Central memory CD8-positive, alpha-beta T cell (primary cell): Measurements from ENCODE around the gene AIF1L.

ENCODE experiments used
- ATAC-seq: fragments of 150-1000 bp; cut with Tn5 transposase; replicated peaks from 2 replicates; pipeline ENCODE4 v1.10.0; 2022; ENCODE audit warnings: mild to moderate bottlenecking, moderate FRiP score, moderate number of reproducible peaks; ENCODE audit not compliant: poor library complexity, severe bottlenecking; ENCODE audit errors: extremely low read depth
- DNase-seq, 2 donors: peaks; one replicate each; pipeline ENCODE4 v3.0.0; 2021; ENCODE audit warnings: low spot score in 2 of 2
- H3K27ac Mint-ChIP-seq: one replicate; pipeline ENCODE4 v1.8.0; 2022; ENCODE audit warnings: low read depth, mild to moderate bottlenecking, moderate library complexity, mixed read lengths
- H3K27me3 Mint-ChIP-seq: one replicate; pipeline ENCODE4 v1.8.0; 2022; ENCODE audit warnings: mixed read lengths
- H3K36me3 Mint-ChIP-seq: one replicate; pipeline ENCODE4 v1.8.0; 2022; ENCODE audit warnings: mild to moderate bottlenecking, moderate library complexity, mixed read lengths; ENCODE audit not compliant: insufficient read depth
- H3K4me1 Mint-ChIP-seq: one replicate; pipeline ENCODE4 v1.8.0; 2022; ENCODE audit warnings: mixed read lengths
- H3K4me3 Mint-ChIP-seq: one replicate; pipeline ENCODE4 v1.8.0; 2022; ENCODE audit warnings: mild to moderate bottlenecking, moderate library complexity, mixed read lengths
- H3K9me3 Mint-ChIP-seq: one replicate; pipeline ENCODE4 v1.8.0; 2022; ENCODE audit warnings: mixed read lengths

Gene AIF1L

GRCh38 chr9:131125038-131125287 lies 28.6 kb downstream of the AIF1L start:
- Mint-ChIP-seq H3K4me1 (peaks cover 14% of the 10 kb centered on the region), H3K4me3 (peak overlapping the region; percentile 91), H3K27me3 (peaks cover 8% of the 10 kb centered on the region), H3K36me3 (peaks cover 26% of the 10 kb centered on the region), H3K27ac (peak overlapping the region; percentile 97), H3K9me3 (no peaks in the 10 kb centered on the region)
- ATAC-seq (no peak), DNase-seq (no peak)

DNA sequence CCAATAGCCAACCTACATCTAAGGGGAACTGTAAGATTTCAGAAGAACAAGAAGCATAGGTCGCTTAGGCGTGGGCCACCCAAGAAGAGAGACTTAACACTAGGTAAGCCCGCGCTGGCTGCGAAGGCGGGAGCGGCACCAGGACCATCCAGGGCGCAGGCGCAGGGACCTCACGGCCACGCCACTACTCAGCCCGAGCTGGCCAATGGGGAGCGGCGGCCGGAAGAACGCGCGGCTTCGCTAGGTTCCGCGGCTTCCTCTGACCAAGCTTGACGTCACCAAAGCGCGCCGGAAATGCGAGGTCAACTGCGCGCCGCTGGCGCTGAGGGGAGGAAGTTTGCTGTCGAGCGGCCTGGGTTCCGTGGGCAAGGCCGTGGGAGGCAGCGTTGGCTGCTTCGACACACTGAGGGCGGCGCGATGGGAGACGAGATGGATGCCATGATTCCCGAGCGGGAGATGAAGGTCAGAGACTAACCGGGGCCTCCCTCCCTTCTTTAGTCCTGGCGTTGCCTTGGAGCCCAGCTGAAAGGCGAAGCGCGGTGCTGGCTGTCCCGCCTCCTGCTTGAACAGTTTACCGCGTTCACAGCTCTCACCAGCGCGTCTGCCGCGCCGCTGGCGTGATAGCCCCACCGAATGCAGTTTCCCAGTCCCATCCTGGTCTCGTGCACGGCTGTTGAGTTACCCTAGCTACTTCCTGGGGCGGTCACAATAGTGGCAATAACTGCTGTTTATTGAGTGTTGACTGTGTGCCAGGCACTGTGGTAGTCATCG lies 29.1 kb downstream of the AIF1L start, which contains the start of gene NUP214:
TSS of gene NUP214 (plus strand) at position 299 of the 771 bp plus-strand sequence. CDS start at position 418, 119 bp downstream.
- DNase-seq, result peak; percentile 99 to 100
- peaks cover 14% of the 10 kb centered on the region for H3K4me1 Mint-ChIP-seq
- peak within 1 kb of the TSS; percentile 91 for H3K4me3 Mint-ChIP-seq

GRCh38 chr9:131126059-131126426 lies 29.7 kb downstream of the AIF1L start:
- ATAC-seq (no peak), DNase-seq (no peak)
- Mint-ChIP-seq H3K4me3 (peak overlapping the region; percentile 91), H3K36me3 (peaks cover 35% of the 10 kb centered on the region), H3K4me1 (peaks cover 14% of the 10 kb centered on the region), H3K27me3 (no peaks in the 10 kb centered on the region), H3K27ac (peak overlapping the region; percentile 97), H3K9me3 (no peaks in the 10 kb centered on the region)

More for the DNA sequence above, 29.1 kb downstream of the AIF1L start, which contains the start of gene NUP214:
- peaks cover 31% of the 10 kb centered on the region for H3K36me3 Mint-ChIP-seq
- H3K27me3 Mint-ChIP-seq, result peaks cover 3% of the 10 kb centered on the region
- no peaks in the 10 kb centered on the region for H3K9me3 Mint-ChIP-seq
- peak within 1 kb of the TSS; percentile 97 for H3K27ac Mint-ChIP-seq
- ATAC-seq, result peak; percentile 98

DNA sequence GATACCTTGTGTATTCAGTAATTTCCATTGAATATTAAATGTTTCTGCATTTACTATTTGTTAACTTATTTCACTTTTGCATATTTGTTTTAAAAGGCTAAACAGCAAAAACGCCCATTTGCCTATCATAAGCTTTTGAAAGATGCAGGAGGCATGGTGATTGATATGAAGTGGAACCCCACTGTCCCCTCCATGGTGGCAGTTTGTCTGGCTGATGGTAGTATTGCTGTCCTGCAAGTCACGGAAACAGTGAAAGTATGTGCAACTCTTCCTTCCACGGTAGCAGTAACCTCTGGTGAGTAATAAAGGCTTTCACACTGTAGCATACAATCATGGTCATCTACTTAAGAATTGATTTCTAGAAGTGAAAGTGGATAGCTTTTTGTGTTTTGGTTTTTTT lies 32.9 kb downstream of the AIF1L start:
- Mint-ChIP-seq H3K36me3 (peaks cover 64% of the 10 kb centered on the region), H3K27ac (no peak overlapping the region), H3K4me1 (peaks cover 14% of the 10 kb centered on the region), H3K27me3 (no peaks in the 10 kb centered on the region), H3K4me3 (no peak overlapping the region), H3K9me3 (no peaks in the 10 kb centered on the region)
- no peak for DNase-seq
- no peak for ATAC-seq

DNA sequence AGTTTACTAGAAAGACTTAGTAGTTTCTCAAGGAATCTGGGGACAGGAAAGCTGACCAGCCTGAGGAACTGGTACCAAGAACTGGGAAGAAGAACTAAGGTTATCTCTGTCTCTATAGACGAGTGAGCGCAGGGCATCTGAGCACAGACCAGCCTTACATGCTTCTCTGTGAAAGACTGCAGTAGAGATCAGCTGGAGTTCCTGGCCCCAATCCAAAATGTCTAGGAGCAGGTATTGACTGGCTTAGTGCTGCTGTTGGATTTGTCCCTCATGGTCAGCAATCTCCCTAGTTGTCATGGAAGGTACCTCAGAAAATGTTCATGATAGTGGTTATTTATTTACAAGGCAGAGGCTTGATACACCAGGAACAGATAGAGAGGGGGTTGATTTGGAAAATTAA lies 42.3 kb downstream of the AIF1L start:
- Mint-ChIP-seq H3K4me3 (no peak overlapping the region), H3K36me3 (peaks cover 86% of the 10 kb centered on the region), H3K27ac (no peak overlapping the region), H3K9me3 (no peaks in the 10 kb centered on the region), H3K27me3 (no peaks in the 10 kb centered on the region), H3K4me1 (peaks cover 8% of the 10 kb centered on the region)
- DNase-seq (no peak), ATAC-seq (no peak)

DNA sequence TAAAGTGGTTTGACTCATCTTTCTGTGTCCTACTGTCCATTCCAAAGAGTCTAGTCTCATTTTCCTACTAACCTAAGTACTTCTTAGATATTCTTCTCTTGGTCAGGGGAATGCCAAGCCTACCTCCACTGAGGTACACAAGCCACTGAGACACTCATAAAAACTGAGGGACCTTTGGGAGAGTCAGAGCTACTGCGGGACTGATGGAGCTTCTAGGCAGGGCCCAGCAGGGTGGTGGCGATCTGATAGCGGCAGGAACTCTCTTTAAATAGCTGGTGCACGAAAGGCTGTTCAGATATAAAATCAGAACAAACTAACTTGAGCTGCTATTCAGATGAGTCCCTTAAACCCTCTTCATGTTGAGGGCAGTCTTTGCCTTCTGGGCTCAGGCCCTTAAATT lies 43.8 kb downstream of the AIF1L start:
- peaks cover 18% of the 10 kb centered on the region for H3K4me1 Mint-ChIP-seq
- H3K36me3 Mint-ChIP-seq, result peaks cover 87% of the 10 kb centered on the region
- no peaks in the 10 kb centered on the region for H3K27me3 Mint-ChIP-seq
- ATAC-seq (no peak), DNase-seq (no peak)
- no peak overlapping the region for H3K27ac Mint-ChIP-seq
- H3K9me3 Mint-ChIP-seq, result no peaks in the 10 kb centered on the region
- H3K4me3 Mint-ChIP-seq, result no peak overlapping the region

- no peak overlapping the region for H3K27ac Mint-ChIP-seq
- ATAC-seq (no peak), DNase-seq (no peak)
- H3K9me3 Mint-ChIP-seq, result no peaks in the 10 kb centered on the region
- no peaks in the 10 kb centered on the region for H3K27me3 Mint-ChIP-seq
- H3K36me3 Mint-ChIP-seq, result peaks cover 87% of the 10 kb centered on the region
- peaks cover 18% of the 10 kb centered on the region for H3K4me1 Mint-ChIP-seq
- no peak overlapping the region for H3K4me3 Mint-ChIP-seq
Observed at GRCh38 chr9:131140550-131140949, 44.2 kb downstream of the AIF1L start.

- H3K36me3 Mint-ChIP-seq, result peaks cover 88% of the 10 kb centered on the region
- H3K9me3 Mint-ChIP-seq, result no peaks in the 10 kb centered on the region
- peaks cover 18% of the 10 kb centered on the region for H3K4me1 Mint-ChIP-seq
- DNase-seq, result no peak
- no peak overlapping the region for H3K4me3 Mint-ChIP-seq
- no peak overlapping the region for H3K27ac Mint-ChIP-seq
- H3K27me3 Mint-ChIP-seq, result no peaks in the 10 kb centered on the region
- no peak for ATAC-seq
Observed at GRCh38 chr9:131142160-131142559, 45.8 kb downstream of the AIF1L start.

DNA sequence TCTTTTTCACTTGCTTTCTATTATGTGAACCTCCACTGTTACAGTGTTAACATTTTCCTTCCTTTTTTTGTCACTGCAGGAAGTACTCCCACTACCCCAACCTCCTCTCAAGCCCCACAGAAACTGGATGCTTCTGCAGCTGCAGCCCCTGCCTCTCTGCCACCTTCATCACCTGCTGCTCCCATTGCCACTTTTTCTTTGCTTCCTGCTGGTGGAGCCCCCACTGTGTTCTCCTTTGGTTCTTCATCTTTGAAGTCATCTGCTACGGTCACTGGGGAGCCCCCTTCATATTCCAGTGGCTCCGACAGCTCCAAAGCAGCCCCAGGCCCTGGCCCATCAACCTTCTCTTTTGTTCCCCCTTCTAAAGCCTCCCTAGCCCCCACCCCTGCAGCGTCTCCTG lies 47.9 kb downstream of the AIF1L start:
- ATAC-seq (no peak), DNase-seq (no peak)
- peaks cover 14% of the 10 kb centered on the region for H3K4me1 Mint-ChIP-seq
- H3K27me3 Mint-ChIP-seq, result no peaks in the 10 kb centered on the region
- H3K27ac Mint-ChIP-seq, result peak overlapping the region; percentile 3
- peaks cover 83% of the 10 kb centered on the region for H3K36me3 Mint-ChIP-seq
- H3K4me3 Mint-ChIP-seq, result no peak overlapping the region
- H3K9me3 Mint-ChIP-seq, result no peaks in the 10 kb centered on the region

- H3K27me3 Mint-ChIP-seq, result no peaks in the 10 kb centered on the region
- DNase-seq, result no peak
- peaks cover 83% of the 10 kb centered on the region for H3K36me3 Mint-ChIP-seq
- no peak for ATAC-seq
- no peak overlapping the region for H3K4me3 Mint-ChIP-seq
- no peak overlapping the region for H3K27ac Mint-ChIP-seq
- no peaks in the 10 kb centered on the region for H3K9me3 Mint-ChIP-seq
- H3K4me1 Mint-ChIP-seq, result peaks cover 22% of the 10 kb centered on the region
Observed at GRCh38 chr9:131145245-131145644, 48.9 kb downstream of the AIF1L start.

- DNase-seq, result no peak
- peaks cover 22% of the 10 kb centered on the region for H3K4me1 Mint-ChIP-seq
- ATAC-seq, result no peak
- H3K27me3 Mint-ChIP-seq, result no peaks in the 10 kb centered on the region
- H3K4me3 Mint-ChIP-seq, result no peak overlapping the region
- peak overlapping the region; percentile 80 for H3K27ac Mint-ChIP-seq
- H3K36me3 Mint-ChIP-seq, result peaks cover 81% of the 10 kb centered on the region
- H3K9me3 Mint-ChIP-seq, result no peaks in the 10 kb centered on the region
Observed at GRCh38 chr9:131146186-131146585, 49.9 kb downstream of the AIF1L start.

DNA sequence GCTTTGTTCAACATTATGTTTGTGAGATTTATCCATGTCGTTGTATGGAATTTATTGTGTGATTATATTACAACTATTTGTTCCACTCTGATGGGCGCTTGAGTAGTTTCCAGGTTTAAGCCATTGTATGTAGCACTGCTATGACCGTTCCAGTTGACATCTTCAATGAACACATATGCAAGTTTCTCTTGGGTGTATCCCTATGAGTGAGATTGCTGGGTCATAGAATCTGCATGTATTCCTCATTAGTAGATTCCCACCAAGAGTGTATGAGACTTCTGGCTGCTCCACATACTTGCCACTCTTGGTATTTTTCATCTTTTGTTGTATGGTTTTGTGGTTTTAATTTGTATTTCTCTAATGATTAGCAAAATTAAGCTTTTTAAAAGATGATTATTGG lies 51.9 kb downstream of the AIF1L start:
- Mint-ChIP-seq H3K4me3 (no peak overlapping the region), H3K9me3 (no peaks in the 10 kb centered on the region), H3K36me3 (peaks cover 84% of the 10 kb centered on the region), H3K27me3 (no peaks in the 10 kb centered on the region), H3K4me1 (peaks cover 22% of the 10 kb centered on the region), H3K27ac (no peak overlapping the region)
- DNase-seq (no peak), ATAC-seq (no peak)

GRCh38 chr9:131148966-131149687 lies 52.8 kb downstream of the AIF1L start:
- peaks cover 15% of the 10 kb centered on the region for H3K4me1 Mint-ChIP-seq
- no peak overlapping the region for H3K4me3 Mint-ChIP-seq
- ATAC-seq (no peak), DNase-seq (no peak)
- no peaks in the 10 kb centered on the region for H3K27me3 Mint-ChIP-seq
- H3K36me3 Mint-ChIP-seq, result peaks cover 83% of the 10 kb centered on the region
- H3K9me3 Mint-ChIP-seq, result no peaks in the 10 kb centered on the region
- peak overlapping the region; percentile 30 for H3K27ac Mint-ChIP-seq
